Spleen (tissue), 11 donors: ENCODE data around the gene DLX4. TPM values are rescaled to one million over a fixed set of nuclear protein-coding genes. Genes with fewer than 3 reads are reported as not detected.

Experiments
- DNase-seq: peaks from one replicate; pipeline ENCODE4 v3.0.0-alpha.2; 2020
- H3K27ac ChIP-seq, 8 donors: fragments of 200-600 bp; sonication (generic) in 7 of 8; 1 replicate in 4 of 8; 2 replicates in 4 of 8; pipeline versions ENCODE4 v1.5.0 to v1.8.0; 2016 to 2021; ENCODE audit warnings: inconsistent platforms in 4 of 8, mild to moderate bottlenecking in 4 of 8, moderate library complexity in 1 of 8
- H3K27me3 ChIP-seq, 7 donors: fragments of 200-600 bp; sonication (generic) in 6 of 7; replicated peaks in 1 of 7; 1 replicate in 4 of 7; 2 replicates in 3 of 7; pipeline versions ENCODE4 v1.5.0 to v1.8.0; 2016 to 2021; ENCODE audit warnings: inconsistent platforms in 3 of 7, mild to moderate bottlenecking in 1 of 7
- H3K36me3 ChIP-seq, 6 donors: fragments of 200-600 bp; sonication (generic) in 5 of 6; 1 replicate in 4 of 6; 2 replicates in 2 of 6; pipeline versions ENCODE4 v1.5.0 to v1.8.0; 2016 to 2021; ENCODE audit warnings: inconsistent platforms in 2 of 6
- H3K4me1 ChIP-seq, 6 donors: fragments of 200-600 bp; sonication (generic) in 5 of 6; 1 replicate in 3 of 6; 2 replicates in 3 of 6; pipeline versions ENCODE4 v1.5.0 to v1.8.0; 2016 to 2021; ENCODE audit warnings: inconsistent platforms in 3 of 6
- H3K4me3 ChIP-seq, 8 donors: fragments of 200-600 bp; sonication (generic) in 7 of 8; 1 replicate in 4 of 8; 2 replicates in 4 of 8; pipeline versions ENCODE4 v1.5.0 to v1.8.0; 2016 to 2021; ENCODE audit warnings: inconsistent platforms in 4 of 8, mild to moderate bottlenecking in 4 of 8, moderate library complexity in 2 of 8
- H3K9me3 ChIP-seq, 8 donors: fragments of 200-600 bp; sonication (generic) in 7 of 8; 1 replicate in 4 of 8; 2 replicates in 4 of 8; pipeline versions ENCODE4 v1.5.0 to v1.8.0; 2016 to 2021; ENCODE audit warnings: inconsistent platforms in 4 of 8
- CTCF ChIP-seq, 11 experiments: fragments of 200-600 bp in 7 of 11; fragments of 450-650 bp in 4 of 11; sonication (generic) in 4 of 11; IDR thresholded peaks in 8 of 11; conservative IDR thresholded peaks in 3 of 11; 1 replicate in 7 of 11; 2 replicates in 4 of 11; pipeline versions ENCODE4 v1.4.0 to v1.8.0; 2016 to 2021; ENCODE audit warnings: antibody characterized with exemption in 11 of 11, inconsistent platforms in 4 of 11, mild to moderate bottlenecking in 1 of 11
- POLR2A ChIP-seq, 3 donors: fragments of 450-650 bp; IDR thresholded peaks; one replicate each; pipeline ENCODE4 v1.5.1; 2017; ENCODE audit warnings: antibody characterized with exemption in 3 of 3, mild to moderate bottlenecking in 1 of 3
- POLR2AphosphoS5 ChIP-seq, 3 donors: sonication (generic); formaldehyde crosslinking; IDR thresholded peaks; one replicate each; pipeline ENCODE4 v1.5.1; 2017; ENCODE audit warnings: antibody characterized with exemption in 3 of 3
- whole genome bisulfite sequencing, 5 donors: extraction: QIAGEN DNeasy Blood & Tissue Kit in 3 of 5; methylation state at CpG; one replicate each; pipeline versions ENCODE4 v1.1.5 to v1.1.7; 2013 to 2018; 5-methylcytosine and 5-hydroxymethylcytosine counted together
- intact Hi-C: fragments of 100-400 bp; cut with DNase I; formaldehyde crosslinking; loops from one replicate; pipeline ENCODE4 v1.15.0; 2023; ENCODE audit warnings: low total_unique reads
- polyA plus RNA-seq, 3 donors: library from polyadenylated mRNA; stranded (reverse); fragments of 200-250 nt; gene quantifications; one replicate each; pipeline ENCODE4 v1.2.1, GENCODE V29; 2013
- total RNA-seq, 7 donors: library from RNA; depleted of rRNA in 3 of 7; stranded (reverse); fragments of >200 nt in 3 of 7; fragmentation: NEBNext Ultra II Directional in 4 of 7; extraction: Animal tissue kit (Norgen Biotek cat#: 25700) in 4 of 7; gene quantifications; one replicate each; pipeline versions ENCODE4 v1.1.0 to v1.2.1, GENCODE V29; 2016 to 2021
- donor health status: healthy with polysubstance abuse.
- donor health status: DM: no; HTN: no; CAD: no; lungs with moderate emphysema.
- donor health status: DM: no; HTN: no; CAD: no.
- donor health status: Bipolar disorder and iron deficiency.
- donor health status: healthy.
- donor health status: DM: no; HTN: no; CAD: no.
- donor health status: DM: yes; HTN: yes; CAD: no.

The DLX4 gene
- total and polyA plus RNA-seq, 10 donors, result 0.09 to 1.1 (median 0.31) TPM; not detected in 2

DNA sequence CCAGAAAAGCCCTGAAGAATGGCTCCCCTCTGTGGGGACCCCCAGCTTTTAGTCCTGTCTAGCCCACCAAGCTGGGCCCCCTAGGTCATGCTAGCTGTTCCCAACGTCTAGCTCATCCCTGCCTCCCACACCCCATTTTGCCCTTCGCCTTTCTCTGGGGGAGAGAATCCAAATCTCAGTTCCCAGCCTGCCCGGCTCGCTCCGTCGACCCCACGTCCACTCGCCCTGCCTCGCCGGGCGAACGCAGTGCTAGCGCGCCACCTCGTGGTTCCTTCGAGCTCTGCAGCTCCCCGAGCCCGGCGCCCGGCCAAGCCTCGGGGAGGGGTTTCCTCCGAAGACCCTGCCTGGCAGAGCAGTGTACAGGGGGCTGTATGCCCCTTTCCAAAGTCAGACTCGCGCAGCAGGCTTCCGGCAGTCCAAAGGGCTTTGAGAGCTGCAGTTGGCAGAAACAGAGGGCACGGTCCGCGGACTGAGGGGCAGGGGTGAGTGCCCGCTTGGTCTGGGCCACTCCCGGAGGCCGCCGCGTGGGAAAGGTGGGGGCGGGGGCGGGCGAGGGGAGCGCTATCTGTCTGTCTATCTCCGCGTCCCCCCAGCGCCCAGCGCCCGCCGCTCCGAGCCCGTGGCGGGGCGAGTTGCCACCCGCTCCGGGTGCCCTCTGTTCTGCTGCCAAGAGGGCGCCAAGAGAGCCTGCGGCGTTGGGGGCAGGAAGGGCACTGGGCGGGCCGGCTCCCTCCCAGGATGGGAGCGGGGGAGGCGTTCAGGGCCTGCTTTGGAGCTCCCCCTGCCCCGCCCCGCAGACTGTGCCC, 27.7 kb downstream of the DLX4 start:
- Histone ChIP-seq H3K4me1 (peaks cover 22 to 60% (median 45%) of the 10 kb centered on the region in 6 donors), H3K27ac (no peak overlapping the region), H3K36me3 (no peaks in the 10 kb centered on the region), H3K4me3 (peak overlapping the region in 7 of 8 donors; percentile 11 to 66 (median 31)), H3K27me3 (peaks cover 5 to 100% (median 86%) of the 10 kb centered on the region in 7 donors), H3K9me3 (no peaks in the 10 kb centered on the region)
- intact Hi-C loops, result loop anchor here (2.0 to 5.0 kb wide), 4 partner anchors 44 to 429 kb away; no protein-coding TSS in a partner anchor
- peak; percentile 91 for DNase-seq
- TF ChIP-seq CTCF (IDR thresholded peaks at IDR 0.05 in 8 of 11, conservative IDR thresholded peaks at IDR 0.05 in 3 of 11), result peak; percentile 92 to 99 (median 97)
- TF ChIP-seq POLR2AphosphoS5 (IDR thresholded peaks at IDR 0.05), result peak in 2 of 3 donors; percentile 39 to 60
- TF ChIP-seq POLR2A (IDR thresholded peaks at IDR 0.05), result no peak
- 0 to 3% (median 2%) methylated on average over 13 to 58 of the region's 58 CpGs for WGBS, 5 donors

GRCh38 chr17:49997301-49997650, 28.3 kb downstream of the DLX4 start:
- intact Hi-C loops, result loop anchor here (2.0 to 5.0 kb wide), 4 partner anchors 44 to 430 kb away; no protein-coding TSS in a partner anchor
- Histone ChIP-seq H3K4me1 (peaks cover 22 to 60% (median 45%) of the 10 kb centered on the region in 6 donors), H3K4me3 (peak overlapping the region in 4 of 8 donors; percentile 31 to 66 (median 39)), H3K27ac (no peak overlapping the region), H3K9me3 (no peaks in the 10 kb centered on the region), H3K36me3 (no peaks in the 10 kb centered on the region), H3K27me3 (peaks cover 5 to 100% (median 87%) of the 10 kb centered on the region in 7 donors)
- WGBS, 5 donors, result 31 to 42% (median 40%) methylated on average over 6 of the region's 6 CpGs
- DNase-seq, result no peak
- no peak for TF ChIP-seq POLR2A (IDR thresholded peaks at IDR 0.05)
- TF ChIP-seq CTCF (IDR thresholded peaks at IDR 0.05 in 8 of 11, conservative IDR thresholded peaks at IDR 0.05 in 3 of 11), result no peak
- no peak for TF ChIP-seq POLR2AphosphoS5 (IDR thresholded peaks at IDR 0.05)

GRCh38 chr17:49997773-49998703, 29.0 kb downstream of the DLX4 start:
- 32 to 54% (median 47%) methylated on average over 13 to 20 of the region's 20 CpGs for WGBS, 5 donors
- Histone ChIP-seq H3K4me1 (peaks cover 20 to 57% (median 43%) of the 10 kb centered on the region in 6 donors), H3K4me3 (no peak overlapping the region), H3K27ac (no peak overlapping the region), H3K36me3 (no peaks in the 10 kb centered on the region), H3K9me3 (no peaks in the 10 kb centered on the region), H3K27me3 (peaks cover 5 to 100% (median 79%) of the 10 kb centered on the region in 7 donors)
- DNase-seq, result peak; percentile 88
- intact Hi-C loops, result loop anchor here (2.0 to 5.0 kb wide), 4 partner anchors 45 to 431 kb away; no protein-coding TSS in a partner anchor
- TF ChIP-seq CTCF (IDR thresholded peaks at IDR 0.05 in 8 of 11, conservative IDR thresholded peaks at IDR 0.05 in 3 of 11) (peak; percentile 71 to 98 (median 93)), POLR2AphosphoS5 (IDR thresholded peaks at IDR 0.05) (no peak)
